ENCODE measurements around the gene DGKH.

DNA sequence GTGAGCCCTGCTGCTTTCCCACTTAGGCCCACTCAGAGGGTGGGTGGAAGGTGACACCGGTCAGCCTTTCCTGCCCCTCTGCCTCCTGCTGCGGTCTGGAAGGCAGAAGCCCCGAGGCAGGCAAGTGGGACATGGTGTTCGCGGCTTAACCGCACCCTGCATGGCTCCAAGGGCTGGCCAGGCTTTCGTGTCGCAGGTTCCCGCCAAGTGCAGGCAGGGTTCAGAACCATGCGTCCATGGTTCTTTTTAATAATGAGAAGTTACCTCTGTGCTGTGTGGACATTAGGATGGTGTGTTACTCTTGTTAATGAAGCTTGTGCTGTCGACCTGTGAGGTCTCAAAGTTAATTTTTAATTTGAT, 986 bp downstream of the DGKH start:
- TF ChIP-seq CTCF (IDR thresholded peaks at IDR 0.05) (no peak), EP300 (IDR thresholded peaks at IDR 0.05) (no peak)

Measured in esophagus muscularis mucosa (tissue), 3 donors.